HG02970 (cell line): ENCODE data around the gene RGPD8.
"Not testable (repeated sequence)": the region's sequence is repeated elsewhere in the genome, so short reads cannot be mapped to it uniquely, and the experiment has no call there.

Experiments
- ATAC-seq: cut with Tn5 transposase; IDR thresholded peaks from one replicate; pipeline ENCODE4 v1.9.1; 2021; ENCODE audit warnings: mild to moderate bottlenecking, moderate library complexity, moderate number of reproducible peaks; ENCODE audit not compliant: unreplicated experiment, low FRiP score

The RGPD8 gene

DNA sequence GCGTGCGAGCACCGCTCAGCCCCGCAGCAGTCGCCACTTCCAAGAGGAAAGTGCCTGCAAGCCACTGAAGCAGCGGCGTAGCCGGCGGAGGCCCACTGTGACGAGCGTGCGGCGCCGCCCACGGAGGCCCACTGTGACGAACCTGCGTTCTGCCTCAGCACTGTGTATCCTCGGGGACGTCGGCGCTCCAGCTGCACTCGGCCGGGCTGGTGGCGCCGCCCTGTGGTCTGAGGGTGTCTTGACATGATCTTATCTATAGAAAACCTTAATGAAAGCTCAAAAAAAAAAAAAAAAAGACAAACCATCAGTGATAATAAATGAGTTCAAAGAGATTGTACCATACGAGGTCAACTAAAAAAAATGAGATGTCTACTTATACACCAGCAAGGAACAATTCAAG is at the start of gene RGPD8:
Gene RGPD8, minus strand, starts transcription at position 166 of the 400 bp plus-strand sequence. CDS start 192 bp downstream, outside the sequence.
- peak; percentile 97 for ATAC-seq

DNA sequence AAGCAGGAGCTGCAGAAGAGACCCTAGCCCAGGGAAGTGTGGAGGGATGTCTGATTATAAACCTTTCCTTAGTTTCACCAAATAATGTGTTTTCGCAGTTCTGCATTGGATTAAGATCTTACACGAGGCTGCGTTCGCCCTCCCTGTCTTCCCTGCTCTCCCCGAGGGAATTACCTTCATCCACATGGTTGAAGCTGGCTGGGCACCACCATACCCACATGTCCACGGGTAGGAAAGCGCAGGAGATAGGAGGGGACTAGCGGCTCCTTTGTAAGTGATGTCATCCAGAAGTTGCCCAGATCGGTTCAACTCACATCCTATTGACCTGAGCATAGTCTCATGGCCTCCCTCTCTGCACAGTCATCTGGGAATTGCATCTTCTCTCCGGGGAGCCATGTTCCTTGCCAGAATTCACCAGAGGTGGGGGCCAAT is 49.6 kb upstream of the RGPD8 start:
- ATAC-seq = no peak

DNA sequence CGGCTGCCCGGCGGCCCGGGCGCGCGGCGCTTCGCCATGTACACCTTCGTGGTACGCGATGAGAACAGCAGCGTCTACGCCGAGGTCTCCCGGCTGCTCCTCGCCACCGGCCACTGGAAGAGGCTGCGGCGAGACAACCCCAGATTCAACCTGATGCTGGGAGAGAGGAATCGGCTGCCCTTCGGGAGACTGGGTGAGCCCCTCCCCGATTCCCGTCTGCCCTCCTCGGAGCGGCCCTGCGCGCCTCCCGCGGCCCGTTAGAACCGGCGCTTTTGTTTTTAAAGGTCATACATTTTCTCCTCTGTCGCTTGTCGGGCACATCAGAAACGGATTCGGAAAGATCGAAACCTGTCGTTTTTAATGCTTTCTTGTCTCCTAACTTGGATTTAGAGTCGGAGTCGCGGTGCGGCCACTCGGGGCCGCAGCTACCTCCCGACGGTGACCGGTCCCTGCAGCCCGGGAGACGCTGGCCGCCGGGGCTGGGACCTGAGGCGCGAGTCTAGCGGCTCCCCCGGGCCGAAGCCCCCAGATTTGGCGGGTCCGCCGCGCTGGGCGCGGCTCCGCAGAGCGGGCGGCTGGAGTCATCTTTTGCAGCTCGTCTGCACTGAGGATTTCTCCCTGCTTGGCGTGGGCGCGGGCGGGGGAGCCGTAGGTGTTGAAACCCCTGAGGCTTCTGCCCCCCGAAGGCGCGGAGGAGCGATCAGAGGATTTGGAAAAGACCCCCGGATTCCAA is 49.0 kb upstream of the RGPD8 start:
- no peak for ATAC-seq

DNA sequence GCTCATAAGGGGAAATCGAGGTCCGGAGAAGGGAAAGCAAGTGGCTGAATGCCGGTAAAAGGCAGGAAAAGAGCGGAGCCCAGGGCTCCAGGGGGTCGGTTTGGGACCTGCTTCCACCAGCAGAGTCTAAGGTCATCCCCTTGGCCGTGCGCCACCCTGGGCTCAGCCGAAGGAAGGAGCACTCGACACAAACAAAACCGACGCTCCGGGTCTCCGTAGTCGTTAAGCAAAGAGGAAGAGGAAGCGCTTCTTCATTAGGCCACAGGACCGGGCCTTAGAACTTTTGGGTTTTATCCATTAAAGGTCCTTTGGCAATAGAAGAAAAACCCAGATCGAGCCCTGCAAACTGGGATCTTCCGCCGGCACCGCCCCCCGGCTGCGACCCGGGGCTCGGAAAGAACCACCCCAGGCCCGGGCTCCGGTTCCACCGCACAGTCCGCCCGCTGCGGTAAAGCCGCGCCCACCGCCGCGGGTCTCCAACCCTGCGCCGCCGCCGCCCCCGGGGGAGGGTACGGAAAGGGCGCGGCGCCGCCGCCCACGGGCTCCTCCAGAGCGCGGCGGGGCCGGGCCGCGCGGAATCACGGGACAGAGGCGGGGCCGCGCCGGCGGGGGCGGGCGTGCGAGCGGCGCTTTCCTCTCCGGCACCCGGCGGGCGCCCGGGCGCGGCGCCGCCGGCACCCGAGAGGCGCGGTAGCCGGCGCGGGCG is 48.2 kb upstream of the RGPD8 start, which contains the start of gene TTL:
Gene TTL, plus strand, starts transcription at position 629 of the 706 bp plus-strand sequence. CDS start 189 bp downstream, outside the sequence.
- peak; percentile 78 for ATAC-seq

DNA sequence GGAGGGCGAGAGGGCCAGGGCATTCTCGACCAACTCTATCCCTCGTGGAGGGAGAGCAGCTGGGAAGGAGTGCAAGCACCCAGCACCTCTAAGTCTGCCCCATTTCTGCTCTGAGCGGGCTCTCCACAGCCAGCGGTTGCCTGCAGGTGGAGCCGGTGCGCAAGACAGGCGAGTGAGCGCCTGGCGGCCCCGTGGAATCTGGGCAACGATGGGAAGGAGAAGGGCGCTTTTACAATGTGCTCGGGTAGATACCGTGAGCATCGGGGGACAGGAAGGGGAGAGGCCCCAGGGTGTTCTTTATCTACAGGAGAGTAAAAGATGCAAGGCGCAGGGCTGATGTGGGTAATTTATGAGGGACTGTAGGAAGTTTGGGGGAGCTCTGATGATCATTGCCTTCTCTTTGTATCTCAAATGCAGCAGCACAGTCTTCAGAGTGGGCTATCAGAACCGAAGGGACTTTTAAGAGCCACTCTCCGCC is 47.6 kb upstream of the RGPD8 start:
- peak; percentile 45 for ATAC-seq

DNA sequence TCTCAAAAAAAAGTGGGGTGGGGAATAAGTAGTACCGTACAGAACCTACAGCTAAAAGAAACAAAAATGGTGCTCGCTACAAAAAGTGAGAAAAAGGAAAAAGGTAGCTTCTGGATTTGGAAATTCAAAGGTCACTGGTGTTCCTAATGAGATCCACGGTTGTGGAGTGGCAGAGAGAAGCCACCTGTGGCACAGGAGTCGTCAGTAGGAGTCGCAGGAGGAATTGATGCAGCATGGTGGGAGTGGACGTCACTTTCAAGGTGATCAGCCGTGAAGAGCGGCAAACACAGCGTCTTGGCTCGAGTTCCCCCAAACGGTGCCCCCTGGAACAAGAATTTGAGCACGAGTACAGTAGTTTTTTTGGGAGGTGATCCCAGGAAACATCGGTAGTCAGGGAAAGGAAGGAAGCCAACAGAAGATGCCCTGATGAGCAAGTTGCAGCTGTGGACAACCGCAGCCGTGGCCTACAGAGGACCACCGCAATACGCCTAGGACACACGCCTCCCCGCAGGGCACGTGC is 47.1 kb upstream of the RGPD8 start:
- ATAC-seq = no peak

DNA sequence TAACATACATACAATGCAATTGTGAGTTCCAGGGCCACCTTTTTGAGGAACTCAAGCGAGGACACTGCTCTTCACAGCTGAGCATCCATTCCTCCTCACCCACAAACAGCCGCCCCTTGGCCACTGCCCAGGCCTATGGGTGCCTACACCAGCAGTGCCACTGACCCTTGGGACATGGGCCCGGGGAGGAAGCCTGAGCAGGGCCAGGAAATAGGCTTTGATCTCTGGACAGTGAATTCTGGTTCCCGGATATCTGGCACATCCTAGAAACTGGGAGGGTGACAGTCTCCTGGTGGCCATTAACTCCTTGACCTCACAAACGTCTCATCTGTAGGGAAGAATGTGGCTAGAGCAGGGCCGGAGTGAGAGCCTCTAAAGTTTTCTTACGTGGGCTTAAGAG is 43.0 kb upstream of the RGPD8 start:
- no peak for ATAC-seq

DNA sequence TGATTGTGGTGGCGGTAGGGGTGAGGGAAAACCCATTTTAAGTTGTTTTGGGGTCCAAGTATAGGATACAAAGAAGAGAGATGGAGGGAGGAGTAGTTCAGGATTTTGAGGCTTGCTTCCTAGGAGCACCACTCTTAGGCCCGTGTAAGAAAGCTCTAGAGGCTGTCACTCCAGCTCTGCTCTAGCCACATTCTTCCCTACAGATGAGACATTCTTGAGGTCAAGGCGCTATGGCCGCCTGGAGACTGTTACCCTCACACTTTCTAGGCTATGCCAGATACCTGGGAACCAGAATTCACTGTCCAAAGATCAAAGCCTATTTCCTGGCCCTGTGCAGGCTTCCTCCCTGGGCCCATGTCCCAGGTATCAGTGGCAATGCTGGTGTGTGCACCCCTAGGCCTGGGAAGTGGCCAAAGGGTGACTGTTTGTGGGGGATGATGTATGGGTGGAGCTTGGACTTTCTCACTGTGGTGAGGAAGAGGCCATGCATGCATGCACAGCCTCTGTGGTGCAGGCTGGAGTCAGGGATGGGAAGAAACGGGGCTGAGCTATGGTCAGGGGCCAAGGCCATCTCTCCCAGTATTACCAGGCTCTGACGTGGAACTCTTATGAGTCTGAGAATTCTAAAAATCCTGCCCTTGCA is 41.5 kb upstream of the RGPD8 start:
- ATAC-seq = no peak

DNA sequence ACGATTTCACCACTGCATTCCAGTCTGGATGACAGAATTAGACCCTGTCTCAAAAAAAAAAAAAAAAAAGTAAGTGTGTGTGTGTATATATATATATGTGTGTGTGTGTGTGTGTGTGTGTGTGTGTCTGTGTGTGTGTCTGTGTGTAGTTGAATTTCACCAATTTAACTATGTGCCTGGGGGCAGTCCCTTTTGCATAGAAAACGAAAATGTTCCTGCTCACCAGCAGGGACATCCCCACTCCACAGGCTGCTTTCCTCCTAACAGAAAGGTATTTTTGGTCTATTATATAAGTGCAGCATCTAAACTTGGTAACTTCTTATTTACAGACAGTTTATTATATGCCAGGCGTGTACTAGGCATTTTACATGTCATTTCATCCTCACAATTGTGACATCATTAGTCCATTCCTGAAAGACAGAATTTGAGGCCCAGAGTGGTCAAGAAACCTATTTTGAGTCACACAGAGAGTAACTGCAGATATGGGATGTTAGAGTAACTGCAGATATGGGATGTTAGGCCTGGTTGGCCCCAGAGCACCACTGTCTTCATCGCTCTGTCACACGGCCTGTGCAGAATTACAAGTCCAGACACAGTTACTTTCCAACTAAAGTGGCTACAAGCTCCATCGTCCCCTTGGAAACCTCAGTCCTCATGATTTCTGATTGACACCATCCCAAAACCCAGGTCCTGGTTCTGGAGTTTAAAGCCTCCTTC is 39.3 kb upstream of the RGPD8 start:
- no peak for ATAC-seq

DNA sequence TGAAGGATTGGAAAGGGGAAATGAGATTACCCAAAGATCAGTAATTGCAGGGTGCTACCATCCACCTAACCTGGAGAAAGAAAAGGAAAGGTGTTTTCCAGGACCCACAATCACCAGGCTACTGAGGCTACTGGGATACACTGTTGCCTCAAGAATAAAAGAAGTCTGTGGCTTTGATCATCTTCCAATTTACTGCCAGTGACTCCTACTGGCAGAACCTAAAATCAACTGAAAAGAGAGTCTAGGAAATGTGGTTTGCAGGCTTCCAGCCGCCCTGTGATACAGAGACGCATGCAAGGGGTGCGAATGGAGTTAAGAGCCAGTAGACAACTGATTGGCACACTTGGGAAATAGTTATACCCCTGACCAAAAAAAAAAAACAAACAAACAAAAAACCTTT is 31.9 kb upstream of the RGPD8 start:
- no peak for ATAC-seq

DNA sequence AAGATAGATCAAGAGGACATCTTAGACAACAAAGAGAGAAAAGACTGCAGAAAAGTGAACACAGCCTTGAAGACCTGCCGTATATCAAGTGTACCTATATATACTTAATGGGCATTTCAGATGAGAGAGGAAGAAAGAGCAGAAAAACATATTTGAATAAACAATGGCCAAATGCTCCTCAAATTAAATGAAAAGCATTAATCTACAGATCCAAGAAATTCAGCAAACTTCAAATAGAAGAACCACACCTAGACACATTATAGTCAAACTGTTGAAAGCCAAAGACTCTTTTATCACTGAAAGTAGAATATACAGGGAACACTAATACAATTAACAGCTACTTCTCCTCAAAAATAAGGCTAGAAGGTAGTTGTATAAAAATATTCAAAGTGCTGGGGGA is 29.8 kb upstream of the RGPD8 start:
- ATAC-seq = no peak

DNA sequence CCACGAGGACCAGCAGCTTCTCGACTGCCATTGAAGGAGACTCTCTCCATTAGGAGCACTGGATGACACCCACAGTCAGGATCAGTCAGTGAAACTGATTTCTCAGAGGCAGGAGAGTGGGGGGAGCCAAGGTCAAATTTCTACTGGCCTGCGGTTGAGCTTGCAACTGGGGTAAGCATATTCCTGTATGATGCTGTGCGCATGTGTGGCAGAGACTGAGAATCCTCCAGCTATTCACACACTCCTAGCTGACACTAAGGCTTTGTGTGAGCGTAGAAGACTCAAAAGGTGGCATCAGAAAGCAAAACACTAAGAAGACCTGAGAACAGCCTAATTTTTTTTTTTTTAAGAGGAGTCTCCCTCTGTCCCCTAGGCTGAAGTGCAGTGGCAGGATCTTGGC is 28.7 kb upstream of the RGPD8 start:
- ATAC-seq = no peak

DNA sequence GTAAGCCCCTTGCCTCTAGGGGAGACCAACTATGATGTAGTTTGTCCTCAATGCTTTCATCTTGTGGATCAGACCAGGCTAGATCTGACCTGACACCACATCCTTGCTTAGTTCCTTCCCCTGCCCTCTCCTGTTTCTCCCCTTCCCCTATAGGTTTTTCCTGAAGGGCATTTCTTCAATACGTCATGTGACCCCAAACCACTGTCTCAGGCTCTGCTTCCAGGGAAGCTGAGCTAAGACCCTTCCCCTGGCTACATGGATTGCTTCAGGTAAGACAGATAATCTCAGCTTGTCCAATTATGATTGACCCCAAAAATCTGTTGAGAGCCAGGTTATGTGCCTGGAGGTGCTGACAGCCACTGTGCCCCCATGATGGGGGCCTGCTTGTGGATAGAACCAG is 25.9 kb upstream of the RGPD8 start:
- ATAC-seq = no peak

DNA sequence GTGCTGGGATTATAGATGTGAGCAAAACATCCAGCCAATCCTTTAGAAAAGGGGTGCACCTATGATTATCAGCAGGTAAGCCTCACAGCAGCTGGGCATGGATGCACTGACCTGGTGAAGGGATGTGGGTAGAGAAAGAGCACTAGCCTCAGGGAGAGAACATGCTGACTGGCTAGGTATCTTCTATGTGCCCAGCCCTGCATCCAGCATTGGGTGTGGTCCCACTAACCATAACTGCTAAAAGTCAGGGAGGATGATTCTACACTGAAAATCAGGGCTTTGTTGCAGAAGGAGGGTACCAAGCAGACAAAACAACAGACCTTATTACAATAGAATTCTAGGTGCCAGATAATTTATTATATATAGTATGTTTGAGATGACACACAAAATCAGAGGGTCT is 21.1 kb upstream of the RGPD8 start:
- no peak for ATAC-seq

DNA sequence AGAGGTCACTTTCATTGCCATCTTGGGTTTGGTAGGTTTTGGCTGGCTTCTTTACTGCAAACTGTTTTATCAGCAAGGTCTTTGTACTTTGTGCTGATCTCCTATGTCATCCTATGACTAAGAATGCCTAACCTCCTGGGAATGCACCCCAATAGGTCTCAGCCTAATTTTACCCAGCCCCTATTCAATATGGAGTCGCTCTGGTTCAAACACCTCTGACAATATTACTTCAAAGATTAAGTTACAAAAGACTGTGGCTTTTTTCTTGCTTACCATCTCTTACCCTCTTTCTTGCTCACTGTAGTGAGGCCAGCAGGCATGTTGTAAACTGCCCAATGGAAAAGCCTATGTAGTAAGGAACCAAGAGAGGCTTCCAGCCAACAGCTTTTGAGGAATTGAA is 17.9 kb upstream of the RGPD8 start:
- ATAC-seq = no peak

DNA sequence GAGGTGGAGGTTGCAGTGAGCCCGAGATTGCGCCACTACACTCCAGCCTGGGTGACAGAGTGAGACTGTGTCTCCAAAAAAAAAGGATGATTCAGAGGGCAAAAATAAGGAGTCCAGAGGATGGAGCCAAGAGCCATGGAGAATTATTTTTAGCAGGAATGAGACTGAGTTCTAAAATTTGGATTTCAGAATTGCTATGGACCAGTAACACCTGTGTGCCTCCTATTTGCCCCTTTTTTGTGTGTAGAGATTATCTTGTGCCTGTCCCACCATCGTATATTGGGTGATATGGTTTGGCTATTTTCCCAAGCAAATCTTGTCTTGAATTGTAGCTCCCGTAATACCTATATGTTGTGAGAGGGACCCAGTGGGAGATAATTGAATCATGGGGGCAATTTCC is 16.4 kb upstream of the RGPD8 start:
- ATAC-seq = no peak

DNA sequence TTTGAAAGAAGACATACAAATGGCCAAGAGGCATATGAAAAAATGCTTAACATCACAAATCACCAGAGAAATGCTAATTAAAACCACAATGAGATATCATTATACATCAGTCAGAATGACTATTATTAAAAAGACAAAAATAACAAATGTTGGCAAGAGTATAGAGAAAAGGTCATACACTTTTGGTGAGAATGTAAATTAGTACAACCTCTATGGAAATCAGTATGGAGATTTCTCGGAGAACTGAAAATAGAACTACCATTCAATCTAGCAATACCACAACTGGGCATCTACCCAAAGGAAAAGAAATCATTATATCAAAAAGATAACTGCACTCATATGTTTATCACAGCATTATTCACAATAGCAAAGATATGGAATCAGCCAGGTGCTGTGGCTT is 10.8 kb upstream of the RGPD8 start:
- not testable (repeated sequence) for ATAC-seq

DNA sequence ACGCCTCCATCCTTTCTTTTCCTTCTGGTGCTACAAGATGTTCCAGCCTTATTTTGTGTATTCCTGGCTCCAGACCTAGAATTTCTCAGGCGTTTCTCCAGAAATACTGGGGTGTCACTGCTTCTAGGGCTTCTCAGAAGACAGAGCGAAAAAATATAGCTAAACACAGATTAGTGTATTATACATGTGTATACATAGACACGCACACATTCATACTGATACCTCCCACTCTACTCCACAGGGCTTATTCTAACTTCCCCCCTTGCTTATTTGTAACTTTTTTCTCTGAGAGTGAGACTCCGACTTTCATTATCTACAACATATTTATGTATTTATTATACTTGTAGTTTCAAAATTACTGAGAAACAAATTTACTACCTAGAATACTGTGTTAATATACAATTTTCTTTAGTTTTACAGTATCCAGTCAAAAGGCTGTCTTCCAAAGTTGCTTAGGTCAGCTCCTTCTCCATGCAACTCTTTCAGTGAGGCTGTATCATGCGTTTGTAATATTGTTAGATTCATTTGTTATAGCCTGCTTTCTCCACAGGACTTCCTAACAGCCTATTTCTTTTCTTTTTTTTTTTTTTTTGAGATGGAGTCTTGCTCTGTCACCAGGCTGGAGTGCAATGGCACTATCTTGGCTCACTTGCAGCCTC is 5.3 kb upstream of the RGPD8 start:
- not testable (repeated sequence) for ATAC-seq

DNA sequence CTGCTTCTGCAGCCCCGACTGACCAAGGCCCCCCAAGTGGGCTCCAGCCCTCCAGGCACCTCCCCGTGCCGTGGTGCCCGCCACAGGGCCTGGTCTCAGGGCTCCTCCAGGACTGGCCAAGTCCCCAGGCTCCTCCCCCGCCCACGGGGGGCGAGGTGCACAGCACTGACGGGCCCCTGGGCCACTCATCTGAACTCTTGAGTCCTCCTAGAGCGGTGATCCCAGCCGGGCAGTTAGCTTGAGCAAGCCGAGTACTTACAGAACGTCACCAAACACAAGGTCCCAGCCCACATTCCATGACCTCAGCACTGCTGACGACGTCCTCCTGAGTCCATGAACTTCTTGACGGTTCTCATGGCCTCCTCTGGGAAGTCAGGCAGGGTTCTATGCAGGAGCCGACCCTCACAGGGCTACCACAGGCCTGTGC is 4.0 kb upstream of the RGPD8 start:
- ATAC-seq = not testable (repeated sequence)

DNA sequence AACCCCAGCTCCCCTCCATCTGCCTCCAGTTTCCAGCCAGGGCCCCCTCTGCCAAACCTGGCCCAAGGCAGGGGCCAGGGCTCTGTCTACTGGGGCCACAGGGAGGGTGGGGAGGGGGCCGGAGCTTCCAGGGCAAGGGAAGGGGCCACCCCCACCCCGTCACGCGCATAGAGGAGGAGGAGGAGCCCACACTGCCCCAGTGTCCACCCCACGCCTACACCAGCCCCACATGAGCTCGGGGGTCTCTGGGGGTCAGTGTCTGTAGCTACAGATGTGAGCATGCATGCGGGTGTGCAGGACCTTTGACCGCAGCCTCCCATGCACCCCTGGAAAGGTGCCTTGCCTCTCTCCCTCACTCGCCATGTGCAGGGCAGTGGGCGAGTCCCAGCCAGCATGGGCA is 3.5 kb upstream of the RGPD8 start:
- not testable (repeated sequence) for ATAC-seq
